Jurkat, Clone E6-1 (cell line): ENCODE data around the gene TEDC1. TPM values are rescaled to one million over a fixed set of nuclear protein-coding genes. Genes with fewer than 3 reads are reported as not detected.
A peak's percentile ranks its signal among the peaks of the same experiment; 100 is the strongest.

ENCODE experiments used
- DNase-seq: peaks from one replicate; pipeline ENCODE4 v3.0.0-alpha.2; 2011; ENCODE audit warnings: low read depth, low spot score
- H3K4me3 ChIP-seq: 2 replicates; pipeline ENCODE4 v1.5.1; 2011; ENCODE audit warnings: mild to moderate bottlenecking, low read length, control low read depth, moderate library complexity
- polyA plus RNA-seq: library from polyadenylated mRNA; unstranded; fragments of >200 nt; gene quantifications from one replicate; pipeline ENCODE4 v1.2.1, GENCODE V29; 2012; ENCODE audit warnings: missing spikeins; ENCODE audit not compliant: insufficient read length, insufficient read depth

Gene TEDC1
- 44.7 TPM for polyA plus RNA-seq

DNA sequence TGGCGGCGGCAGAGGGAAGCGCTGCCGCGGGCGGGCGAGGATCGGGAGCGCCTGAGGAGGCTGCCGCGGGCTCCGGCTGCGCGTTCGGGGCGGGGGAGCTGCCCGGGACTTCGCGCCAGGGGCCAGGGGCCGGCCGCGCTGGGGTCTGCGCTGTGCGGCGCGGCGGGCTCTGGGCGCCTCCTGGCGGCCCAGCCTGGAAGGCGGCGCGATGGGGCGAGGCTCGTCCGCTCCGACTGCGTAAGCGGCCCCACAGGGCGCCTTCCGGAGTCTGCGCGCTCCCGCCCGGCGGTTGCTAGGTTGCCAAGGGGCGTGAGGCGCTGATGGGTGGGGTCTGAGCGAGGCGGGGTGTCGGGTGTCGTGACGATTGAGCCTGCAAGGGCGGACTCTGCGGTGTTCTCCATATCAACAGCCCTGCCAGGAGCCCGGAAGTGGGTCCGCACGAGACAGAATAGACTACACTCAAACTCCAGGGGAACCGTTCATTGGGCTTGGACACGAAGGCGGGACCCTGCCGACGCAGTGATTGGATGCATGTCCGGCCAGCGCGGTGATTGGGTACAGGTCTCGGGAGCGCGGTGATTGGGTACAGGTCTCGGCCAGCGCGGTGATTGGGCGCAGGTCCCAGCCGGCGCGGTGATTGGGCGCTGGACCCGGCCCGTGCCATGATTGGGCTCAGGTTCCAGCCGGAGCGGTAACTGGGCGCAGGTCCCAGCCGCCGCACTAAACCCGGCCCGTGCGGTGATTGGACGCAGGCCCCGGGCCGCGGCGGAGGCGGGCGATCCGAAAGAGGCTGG lies at the start of gene TEDC1:
TEDC1 (plus strand) TSS at position 675 of the 794 bp plus-strand sequence. CDS start 130 bp downstream, outside the sequence.
- peak; percentile 100 for DNase-seq
- peak within 1 kb of the TSS; percentile 67 for H3K4me3 ChIP-seq

GRCh38 chr14:105442125-105442524 lies 48.9 kb upstream of the TEDC1 start:
- DNase-seq = no peak
- H3K4me3 ChIP-seq = no peak overlapping the region

DNA sequence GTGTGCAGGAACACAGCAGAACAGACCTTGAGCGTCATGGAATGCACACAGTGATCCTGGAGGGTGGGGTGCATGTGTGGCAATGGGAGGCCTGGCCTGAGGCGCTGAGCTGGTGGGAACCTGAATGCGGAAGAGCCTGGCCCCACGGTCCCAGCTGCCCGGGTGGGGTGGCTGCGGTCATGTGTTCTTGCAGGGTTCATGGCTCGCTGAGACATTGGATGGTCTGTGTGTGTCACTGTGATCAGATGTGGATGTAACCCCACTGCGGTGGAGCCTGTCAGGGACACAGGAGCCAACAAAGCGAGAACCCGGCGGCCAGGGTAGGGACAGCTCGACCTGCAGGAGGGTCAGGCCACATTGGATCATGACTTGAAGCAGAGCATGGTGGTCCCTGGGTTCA lies 48.2 kb upstream of the TEDC1 start:
- no peak overlapping the region for H3K4me3 ChIP-seq
- no peak for DNase-seq

DNA sequence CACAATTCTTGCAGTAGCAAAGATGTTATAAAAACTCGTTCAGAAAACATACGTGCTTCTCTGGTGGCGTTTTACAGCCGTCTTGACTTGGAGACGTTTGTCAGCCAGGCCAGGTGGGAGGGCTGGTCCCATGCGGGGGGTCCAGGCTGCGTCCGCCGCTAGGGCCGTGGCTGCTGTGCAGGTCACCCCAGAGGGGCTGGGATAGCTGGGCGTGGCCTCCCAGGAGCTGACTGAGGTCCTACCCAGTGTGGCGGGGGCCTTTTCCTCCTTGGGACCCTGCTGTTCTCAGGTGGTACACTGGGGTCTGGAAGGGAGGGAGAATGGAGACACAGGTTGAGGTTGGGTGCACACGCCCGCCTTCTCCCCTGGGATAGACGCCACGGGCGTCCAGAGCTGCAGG lies 46.2 kb upstream of the TEDC1 start:
- no peak overlapping the region for H3K4me3 ChIP-seq
- no peak for DNase-seq

- DNase-seq = no peak
- no peak overlapping the region for H3K4me3 ChIP-seq
Observed at GRCh38 chr14:105445290-105445689, 45.8 kb upstream of the TEDC1 start.

DNA sequence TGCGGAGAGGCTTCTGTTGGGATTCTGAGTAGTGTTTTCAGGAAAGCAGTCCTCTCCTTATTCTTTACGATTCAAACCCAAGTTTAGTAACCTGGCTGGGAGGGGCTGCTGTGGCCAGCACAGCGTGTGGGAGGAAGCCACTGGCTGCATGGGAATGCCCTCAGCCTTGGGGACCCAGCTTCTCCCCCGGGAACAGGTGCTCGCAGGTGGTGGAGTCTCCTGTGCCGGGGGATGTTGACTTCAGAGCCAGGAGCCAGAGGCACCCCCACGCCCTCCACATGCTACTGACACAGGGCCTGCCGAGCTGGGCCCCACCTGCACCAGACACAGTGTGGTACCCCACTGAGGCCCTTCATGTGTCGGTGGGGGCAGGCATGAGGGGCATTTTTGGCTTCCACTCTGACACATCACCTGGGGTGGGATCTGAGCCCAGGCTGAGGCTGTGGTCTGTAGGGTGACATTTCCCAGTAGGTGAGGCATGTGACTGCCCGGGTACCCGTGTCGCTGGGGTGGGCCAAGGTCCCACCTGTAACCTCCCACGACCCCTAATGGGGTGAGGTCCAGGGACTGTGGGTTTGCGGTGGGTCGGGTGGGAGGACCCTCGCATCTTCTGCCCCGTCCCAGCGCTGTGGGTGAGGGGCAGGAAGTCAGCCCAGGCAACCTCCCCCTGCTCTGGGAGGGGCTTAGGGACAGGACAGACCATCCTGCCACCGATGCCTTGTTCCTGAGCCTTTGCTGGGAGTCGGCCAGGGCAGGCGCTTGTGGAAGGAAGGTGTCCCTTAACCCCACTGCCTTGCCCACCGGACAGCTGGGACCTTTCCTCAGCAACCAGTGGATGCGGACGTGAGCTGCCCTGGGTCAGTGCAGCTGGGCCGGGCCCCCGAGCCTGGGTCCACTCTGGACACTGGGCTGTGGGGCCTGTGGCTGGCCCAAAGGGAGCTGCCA lies 44.9 kb upstream of the TEDC1 start:
- DNase-seq = no peak
- no peak overlapping the region for H3K4me3 ChIP-seq

- H3K4me3 ChIP-seq = no peak overlapping the region
- no peak for DNase-seq
Observed at GRCh38 chr14:105446971-105447370, 44.1 kb upstream of the TEDC1 start.

DNA sequence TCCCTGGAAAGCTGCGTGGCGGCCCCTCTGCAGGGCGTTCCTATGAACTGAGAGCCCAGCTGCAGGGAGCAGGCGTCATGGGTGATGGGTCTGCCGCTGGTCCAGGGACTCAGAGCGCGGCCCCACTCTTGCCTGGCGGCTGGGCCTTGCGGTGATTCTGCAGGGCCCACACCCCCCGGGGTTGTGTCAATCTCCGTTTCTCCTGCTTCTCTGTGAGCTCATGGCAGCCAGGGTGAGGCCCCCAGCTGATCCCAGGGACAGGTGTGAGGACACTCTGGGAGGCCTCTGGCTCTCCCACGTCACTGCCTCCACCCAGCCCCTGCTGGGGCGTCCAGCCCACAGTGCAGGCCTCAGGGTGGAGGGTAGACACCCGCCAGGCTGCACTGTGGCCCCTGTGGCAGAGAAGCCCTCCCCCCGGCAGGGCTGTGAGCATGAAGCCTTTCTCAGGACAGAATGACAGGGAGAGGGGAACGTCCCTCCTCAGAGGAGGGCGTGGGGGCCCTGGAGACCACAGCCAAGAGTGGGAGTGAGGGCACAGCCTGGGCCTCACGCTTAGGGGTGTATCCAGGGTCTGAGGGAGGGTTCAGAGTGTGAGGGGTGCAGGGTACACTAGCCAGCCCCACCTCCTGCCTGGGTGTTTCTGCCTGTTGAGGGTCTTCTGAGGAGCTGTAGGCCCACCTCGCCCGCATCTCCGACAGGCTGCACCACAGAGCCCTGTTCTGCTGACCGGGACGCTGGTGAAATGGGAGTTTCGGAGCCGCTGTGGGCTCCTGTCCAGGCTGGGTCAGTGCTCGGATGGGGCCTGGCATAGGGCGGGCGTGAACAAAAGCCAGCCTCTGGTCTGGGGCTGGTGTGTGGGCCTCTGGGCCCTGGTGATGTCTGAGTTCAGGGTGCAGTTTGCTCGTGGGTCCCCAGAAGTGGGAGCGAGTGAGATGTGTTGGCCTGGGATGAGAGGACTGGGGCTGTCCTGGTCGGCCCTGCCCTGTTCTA lies 43.1 kb upstream of the TEDC1 start:
- DNase-seq = no peak
- H3K4me3 ChIP-seq = no peak overlapping the region

GRCh38 chr14:105448706-105449111 lies 42.3 kb upstream of the TEDC1 start:
- no peak for DNase-seq
- no peak overlapping the region for H3K4me3 ChIP-seq

DNA sequence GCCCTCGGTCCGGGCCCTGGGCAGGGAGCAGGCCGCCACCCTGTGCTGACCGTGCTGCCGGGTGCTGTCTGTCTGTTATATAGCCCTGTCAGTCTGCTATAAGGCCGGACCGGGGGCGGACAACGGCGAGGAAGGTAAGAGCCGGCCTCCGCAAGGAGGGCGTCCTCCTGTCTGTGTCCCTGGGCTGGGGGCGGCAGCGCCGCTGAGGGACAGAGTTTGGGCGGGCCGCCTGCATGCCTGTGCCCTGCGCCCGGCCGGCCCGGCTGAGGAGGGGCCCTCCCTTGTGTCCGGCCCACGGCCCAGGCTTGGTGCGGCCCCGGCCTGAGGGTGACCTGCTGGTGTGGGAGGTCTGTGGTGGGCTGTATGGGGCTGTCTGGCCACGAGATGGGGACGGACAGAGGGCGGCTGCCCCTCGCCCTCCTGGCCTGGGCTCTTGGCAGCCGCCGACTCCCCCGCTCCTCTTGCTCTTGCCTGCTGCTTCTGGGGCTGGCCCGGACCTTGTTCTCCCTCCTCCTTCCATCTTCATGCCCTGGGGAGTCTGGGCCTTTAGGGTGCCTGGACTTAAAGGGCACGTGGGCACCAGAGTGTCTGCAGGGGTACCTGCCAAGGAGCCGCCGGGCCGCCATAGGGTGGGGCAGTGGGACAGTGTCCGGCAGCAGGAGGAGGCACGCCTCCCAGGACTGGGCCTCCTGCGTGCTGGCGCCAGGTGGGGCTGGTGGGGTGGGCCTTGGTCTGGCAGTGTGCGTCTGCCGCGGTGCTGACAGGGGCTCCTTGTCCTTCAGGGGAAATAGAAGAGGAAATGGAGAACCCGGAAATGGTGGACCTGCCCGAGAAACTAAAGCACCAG lies 41.5 kb upstream of the TEDC1 start:
- no peak overlapping the region for H3K4me3 ChIP-seq
- DNase-seq = no peak

GRCh38 chr14:105450123-105450505 lies 40.9 kb upstream of the TEDC1 start:
- no peak for DNase-seq

DNA sequence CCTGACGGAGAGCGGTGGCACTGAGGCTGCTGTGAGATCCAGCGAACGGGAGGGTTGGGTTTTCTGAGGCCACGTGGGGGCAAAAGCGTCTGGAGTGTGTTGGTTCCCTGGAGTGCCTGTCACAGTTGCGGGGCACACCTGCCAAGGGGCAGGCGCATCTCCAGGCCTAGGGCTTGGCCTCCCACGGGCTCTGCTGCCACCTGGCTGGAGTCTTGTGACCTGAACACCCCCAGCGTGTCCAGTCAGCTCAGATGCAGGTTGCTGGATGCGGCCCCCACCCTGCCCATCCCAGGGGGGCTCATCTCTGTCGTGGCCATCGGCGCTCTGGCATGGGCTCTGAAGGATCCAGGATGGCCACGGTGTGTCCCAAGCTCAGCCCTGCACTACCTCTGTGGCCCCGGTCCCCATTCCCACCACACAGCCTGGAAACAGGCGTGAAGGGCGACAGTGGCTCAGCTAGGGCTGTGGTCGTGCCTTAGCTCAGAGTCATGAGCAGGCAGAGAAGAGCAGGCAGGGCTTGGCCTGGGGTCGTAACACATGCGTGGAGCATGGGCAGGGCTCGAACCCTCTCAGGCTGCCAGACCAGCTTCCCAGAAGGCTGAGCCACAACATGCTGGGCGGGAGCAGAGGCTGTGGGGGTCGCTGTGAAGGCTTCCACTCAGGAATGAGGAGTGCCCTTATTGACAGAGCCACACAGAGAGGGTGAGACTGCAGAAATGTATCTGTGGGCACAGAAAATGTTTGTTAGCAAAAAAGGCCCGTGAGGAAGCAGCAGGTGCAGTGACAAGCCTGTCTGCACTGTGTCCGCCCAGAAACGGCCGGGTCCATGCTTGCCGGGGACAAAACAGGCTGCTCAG lies 40.0 kb upstream of the TEDC1 start:
- no peak for DNase-seq
- no peak overlapping the region for H3K4me3 ChIP-seq

More at GRCh38 chr14:105450123-105450505, 40.9 kb upstream of the TEDC1 start:
- H3K4me3 ChIP-seq = no peak overlapping the region

DNA sequence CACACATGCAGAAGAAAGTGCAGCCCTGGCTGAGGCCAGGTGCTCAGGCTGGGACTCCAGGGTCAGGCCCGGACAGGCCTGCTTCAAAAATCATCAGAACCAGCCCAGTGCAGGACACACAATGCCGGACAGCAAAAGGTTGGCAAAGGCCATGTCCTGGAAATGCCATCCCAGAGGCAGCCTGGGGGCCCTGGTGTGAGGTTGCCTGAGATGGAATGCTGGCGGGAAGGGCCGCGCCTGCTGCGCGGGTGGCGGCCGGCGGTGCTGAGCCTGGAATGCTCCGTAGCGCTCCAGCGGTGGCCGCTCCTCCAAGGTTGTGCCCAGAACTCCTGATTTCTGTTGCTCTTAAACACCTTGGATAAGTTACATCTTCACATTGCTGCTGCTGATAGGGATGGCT lies 38.1 kb upstream of the TEDC1 start:
- DNase-seq = no peak
- H3K4me3 ChIP-seq = no peak overlapping the region

DNA sequence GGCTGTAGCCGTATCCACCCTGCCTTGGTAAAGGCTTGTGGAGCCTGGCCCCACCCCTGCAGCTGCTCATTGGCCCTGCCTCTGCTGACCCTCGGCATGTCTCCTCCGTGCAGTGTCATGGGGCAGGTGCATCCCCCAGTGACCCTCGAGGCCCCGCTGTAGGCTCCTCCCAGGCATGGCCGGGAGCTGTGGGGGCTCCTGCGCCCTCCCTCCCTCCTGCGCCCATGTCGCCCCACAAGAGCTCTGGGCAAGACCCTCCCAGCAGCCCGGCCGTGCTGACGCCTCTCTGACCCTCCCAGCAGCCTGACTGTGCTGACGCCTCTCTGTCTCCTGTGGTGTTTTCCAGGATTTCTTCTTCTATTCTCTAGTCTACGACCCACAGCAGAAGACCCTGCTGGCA lies 37.2 kb upstream of the TEDC1 start:
- no peak for DNase-seq
- no peak overlapping the region for H3K4me3 ChIP-seq

- H3K4me3 ChIP-seq = no peak overlapping the region
- no peak for DNase-seq
Observed at GRCh38 chr14:105455086-105455640, 35.9 kb upstream of the TEDC1 start.

DNA sequence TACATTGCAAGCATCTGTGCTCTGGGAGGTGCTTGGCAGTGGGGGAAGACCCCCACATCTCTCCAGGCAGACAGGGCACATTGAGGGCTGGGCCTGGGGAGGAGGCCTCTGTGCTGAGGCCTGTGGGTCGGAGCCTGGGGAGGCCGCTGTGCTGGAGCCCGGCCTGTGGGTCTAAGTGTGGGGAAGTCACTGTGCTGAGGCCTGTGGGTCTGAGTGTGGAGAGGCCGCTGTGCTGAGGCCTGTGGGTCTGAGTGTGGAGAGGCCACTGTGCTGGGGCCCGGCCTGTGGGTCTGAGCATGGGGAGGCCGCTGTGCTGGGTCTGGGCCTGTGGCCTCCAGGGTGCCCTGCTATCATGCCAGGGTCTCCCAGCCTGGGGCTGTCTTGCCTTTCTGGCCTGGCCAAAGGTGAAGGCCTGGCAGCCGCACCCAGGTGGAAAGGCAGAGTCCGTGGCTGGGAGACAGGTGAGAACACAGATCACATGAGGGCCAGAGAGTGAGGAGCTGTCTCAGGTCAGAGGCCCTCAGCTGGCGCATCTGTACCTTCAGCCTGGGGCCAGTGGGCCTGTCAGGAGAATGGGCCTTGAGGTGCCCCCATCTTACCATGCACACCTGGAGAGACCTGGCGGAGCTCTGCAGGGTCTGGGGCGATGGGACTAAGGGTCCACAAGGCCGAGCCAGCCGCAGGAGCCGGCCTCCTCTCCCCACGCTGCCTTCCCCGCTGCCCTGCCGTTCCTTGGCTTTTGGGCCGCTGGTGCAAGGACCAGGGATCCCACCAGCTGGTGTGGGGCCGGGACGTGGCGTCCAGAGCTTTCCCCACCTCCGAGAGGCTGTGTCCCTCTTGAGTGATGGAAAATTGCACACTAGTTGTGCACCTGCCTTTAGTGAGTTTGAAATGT lies 35.0 kb upstream of the TEDC1 start:
- no peak for DNase-seq

More for the DNA sequence above, 35.0 kb upstream of the TEDC1 start:
- no peak overlapping the region for H3K4me3 ChIP-seq
